ES-I3 (cell line): ENCODE results near the gene DAPK2.

Experiments used
- H3K36me3 ChIP-seq: 2 replicates; pipeline ENCODE4 v1.6.1; 2013; ENCODE audit warnings: mild to moderate bottlenecking, low read length, control low read depth, moderate library complexity; ENCODE audit not compliant: insufficient read depth
- H3K4me1 ChIP-seq: 2 replicates; pipeline ENCODE4 v1.6.1; 2013; ENCODE audit warnings: mild to moderate bottlenecking, control low read depth, low read length; ENCODE audit not compliant: insufficient read depth
- H3K9ac ChIP-seq: 2 replicates; pipeline ENCODE4 v1.6.1; 2013; ENCODE audit warnings: low read depth, mild to moderate bottlenecking, low read length, moderate library complexity
- H3K9me3 ChIP-seq: 2 replicates; pipeline ENCODE4 v1.6.1; 2013; ENCODE audit warnings: mild to moderate bottlenecking, low read length, moderate library complexity; ENCODE audit not compliant: control insufficient read depth, insufficient read depth

Gene DAPK2

DNA sequence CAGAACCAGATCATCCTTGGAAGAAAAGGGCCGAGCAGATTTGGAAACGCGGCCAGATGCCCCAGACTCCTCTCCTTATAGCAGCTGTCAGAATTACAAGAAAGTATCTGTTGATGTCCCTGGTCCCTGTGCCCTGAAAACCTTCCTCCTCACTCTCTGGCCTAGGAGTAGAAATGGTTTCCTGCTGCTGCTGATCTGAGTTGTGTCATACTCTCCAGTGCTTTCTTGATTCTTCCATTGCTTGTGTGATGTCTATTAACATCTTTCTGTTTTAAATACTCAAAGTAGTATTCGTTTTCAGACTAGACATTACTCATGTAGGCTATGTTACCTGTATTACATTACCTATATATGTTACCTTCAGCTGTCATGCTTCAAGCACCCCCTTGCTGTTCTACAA is 185.7 kb downstream of the DAPK2 start:
- Histone ChIP-seq H3K36me3 (no peaks in the 10 kb centered on the region), H3K9ac (no peak overlapping the region), H3K4me1 (0 out of 2 replicates have a peak, but pooled peaks cover 7% of the 10 kb centered on the region), H3K9me3 (no peaks in the 10 kb centered on the region)

DNA sequence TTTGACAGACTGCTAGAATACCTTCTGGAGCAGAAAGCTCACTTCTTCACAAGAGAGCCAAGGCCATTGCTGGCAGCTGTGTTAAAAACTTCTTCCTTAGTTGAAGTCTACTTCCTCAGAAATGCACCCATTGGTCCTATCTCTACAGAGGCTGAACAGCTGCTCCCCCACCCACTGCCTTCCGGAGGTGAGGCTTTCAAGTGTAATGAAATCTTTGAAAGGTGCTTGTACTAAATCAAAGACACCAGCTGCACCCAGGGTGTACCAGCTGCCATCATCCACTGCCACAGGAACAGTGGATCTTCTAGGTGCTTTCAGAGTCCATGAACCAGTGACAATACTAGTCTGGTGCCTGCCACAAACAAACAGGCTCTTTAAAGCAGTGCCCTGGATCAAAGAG is 186.1 kb downstream of the DAPK2 start:
- 0 out of 2 replicates have a peak, but pooled peaks cover 7% of the 10 kb centered on the region for H3K4me1 ChIP-seq
- no peak overlapping the region for H3K9ac ChIP-seq
- no peaks in the 10 kb centered on the region for H3K9me3 ChIP-seq
- no peaks in the 10 kb centered on the region for H3K36me3 ChIP-seq

- Histone ChIP-seq H3K36me3 (no peaks in the 10 kb centered on the region), H3K4me1 (0 out of 2 replicates have a peak, but pooled peaks cover 7% of the 10 kb centered on the region), H3K9me3 (no peaks in the 10 kb centered on the region), H3K9ac (no peak overlapping the region)
Observed at GRCh38 chr15:63858881-63859280, 187.4 kb downstream of the DAPK2 start.

- H3K36me3 ChIP-seq, result no peaks in the 10 kb centered on the region
- H3K9ac ChIP-seq, result no peak overlapping the region
- 0 out of 2 replicates have a peak, but pooled peaks cover 7% of the 10 kb centered on the region for H3K4me1 ChIP-seq
- H3K9me3 ChIP-seq, result no peaks in the 10 kb centered on the region
Observed at GRCh38 chr15:63858448-63858847, 187.8 kb downstream of the DAPK2 start.

DNA sequence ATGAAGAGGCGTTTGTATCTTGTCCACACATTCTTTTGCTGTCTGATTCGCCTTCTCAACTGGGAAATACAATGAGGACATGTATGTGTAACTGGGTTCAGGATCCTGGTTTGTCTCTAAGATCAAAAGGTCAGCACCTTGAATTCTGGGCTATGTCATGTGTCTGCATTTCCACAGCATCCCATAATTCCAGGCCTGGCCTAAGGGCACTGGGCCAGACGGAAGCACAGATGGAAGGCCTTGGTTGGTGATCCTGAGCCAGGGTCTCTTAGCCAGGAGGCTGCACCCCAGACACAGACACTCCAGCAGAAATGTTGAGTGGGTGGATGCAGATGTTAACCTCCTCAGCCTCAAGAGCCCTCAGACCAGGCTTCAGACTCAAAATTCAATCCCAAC is 188.8 kb downstream of the DAPK2 start:
- H3K36me3 ChIP-seq, result no peaks in the 10 kb centered on the region
- H3K9ac ChIP-seq, result no peak overlapping the region
- H3K4me1 ChIP-seq, result 0 out of 2 replicates have a peak, but pooled peaks cover 7% of the 10 kb centered on the region
- H3K9me3 ChIP-seq, result no peaks in the 10 kb centered on the region
